ENCODE measurements around the gene MTMR10.

The MTMR10 gene

DNA sequence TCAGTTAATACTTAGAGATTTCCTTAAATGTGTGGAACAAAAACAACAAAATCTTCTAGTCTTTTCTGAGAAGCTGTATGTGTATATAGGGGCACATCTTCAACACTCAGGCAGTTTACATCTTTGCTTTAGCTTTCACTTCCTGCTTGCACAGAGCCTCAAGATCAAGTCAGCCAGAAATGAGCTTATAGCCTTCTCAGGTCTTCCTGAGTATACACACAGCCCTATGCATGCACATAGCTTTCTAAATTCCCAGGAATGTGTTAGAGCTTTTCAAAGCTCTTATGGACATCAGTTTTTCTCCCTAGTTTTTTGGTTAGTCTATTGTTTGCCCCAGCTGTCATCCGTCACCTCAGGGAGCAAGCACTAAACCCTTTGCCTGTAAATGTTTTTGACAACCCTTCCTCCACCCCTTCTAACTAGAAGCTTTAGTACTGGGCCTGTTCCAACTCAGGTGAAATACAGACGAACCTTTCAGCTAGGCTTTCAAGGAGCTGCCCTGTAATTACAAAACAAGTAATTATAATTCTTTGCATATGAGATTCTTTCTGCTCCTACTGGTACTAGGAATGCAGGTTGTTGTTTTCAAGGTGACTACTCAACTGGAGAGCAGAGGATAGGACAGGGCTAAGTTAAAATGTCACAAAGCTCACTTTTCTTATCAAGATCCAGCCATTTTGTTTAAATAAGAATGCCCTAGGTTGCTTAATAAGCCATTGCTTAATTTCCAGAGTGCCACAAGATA, 22.6 kb upstream of the MTMR10 start:
- no peak for DNase-seq

DNA sequence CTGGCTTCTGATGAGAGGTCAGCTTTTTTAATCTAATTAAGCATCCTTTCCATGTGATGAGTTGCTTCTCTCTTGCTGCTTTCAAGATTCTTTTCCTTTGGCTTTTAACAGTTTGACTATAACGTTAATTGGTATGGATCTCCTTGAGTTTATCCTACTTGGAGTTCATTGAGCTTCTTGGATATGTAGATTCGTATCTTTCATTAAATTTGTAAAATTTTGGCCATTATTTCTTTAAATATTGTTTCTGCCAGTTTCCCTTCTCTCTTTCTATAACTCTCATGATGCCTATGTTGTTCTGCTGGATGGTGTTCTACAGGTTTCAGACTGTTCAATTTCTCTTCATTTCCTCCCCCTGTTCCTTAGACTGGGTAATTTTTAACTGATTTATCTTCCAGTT, 21.0 kb upstream of the MTMR10 start:
- no peak for DNase-seq

DNA sequence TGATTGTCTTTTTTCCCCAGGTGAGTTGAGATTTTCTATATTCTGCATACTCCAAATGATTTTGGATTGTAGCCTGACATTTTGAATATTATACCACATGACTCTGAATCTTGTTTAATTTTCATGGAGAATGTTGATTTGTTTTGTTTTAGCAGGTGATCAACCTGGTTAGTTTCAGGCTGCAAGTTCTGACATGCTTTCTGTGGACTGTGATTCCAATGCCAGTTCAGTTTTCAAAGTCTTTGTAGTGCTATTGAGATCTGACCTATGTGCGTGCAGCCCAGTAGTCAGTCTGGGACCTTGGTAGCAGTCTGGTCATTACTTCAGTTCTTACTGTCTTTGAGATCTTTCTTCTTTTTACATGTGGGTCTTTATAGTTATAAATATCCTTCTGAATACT, 18.6 kb upstream of the MTMR10 start:
- DNase-seq, result no peak

GRCh38 chr15:31005660-31006059, 14.2 kb upstream of the MTMR10 start:
- DNase-seq, result no peak

DNA sequence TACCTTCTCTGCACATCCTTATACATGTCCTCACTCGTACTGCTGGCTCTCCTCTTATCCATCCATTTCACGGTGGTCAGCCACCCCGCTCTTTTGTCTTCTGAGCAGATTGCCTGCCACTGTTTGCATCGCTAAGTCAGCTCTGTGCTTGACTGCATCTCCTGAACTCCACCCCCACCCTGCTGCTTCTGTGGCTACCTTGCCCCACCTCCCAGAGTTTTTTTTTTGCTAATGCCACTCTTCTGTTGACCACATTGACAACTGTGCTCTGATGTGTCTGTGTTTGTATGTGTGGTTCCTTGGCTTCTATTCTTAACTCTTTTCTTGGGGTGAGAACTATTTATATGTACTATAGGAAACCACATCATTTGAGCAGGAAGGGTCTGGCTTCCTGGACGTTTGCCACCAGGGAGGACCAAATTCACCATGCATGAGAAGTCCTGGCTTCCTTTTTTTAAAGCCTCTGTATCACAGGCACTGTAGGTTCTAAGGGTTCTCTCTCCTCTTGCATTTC, 12.8 kb upstream of the MTMR10 start:
- DNase-seq, result no peak

DNA sequence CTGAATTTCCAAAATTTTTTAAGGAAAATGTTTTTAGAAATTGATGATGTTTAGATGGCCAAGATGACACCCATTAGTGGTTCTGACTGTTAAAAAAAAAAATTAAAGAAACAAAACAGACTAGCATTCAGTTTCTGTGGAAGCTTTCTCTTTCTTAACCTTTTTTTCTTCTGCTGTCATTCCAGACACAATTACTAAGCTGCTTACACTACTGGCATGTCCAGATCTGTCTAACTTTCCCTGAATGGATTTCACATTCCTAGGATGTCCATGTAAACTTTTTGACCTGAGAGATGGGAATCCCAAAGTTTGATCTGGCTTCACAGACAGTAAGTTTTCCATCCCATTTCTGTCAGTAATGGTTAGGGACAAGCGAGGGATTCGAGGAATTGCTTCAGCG, 10.3 kb upstream of the MTMR10 start:
- DNase-seq, result no peak

DNA sequence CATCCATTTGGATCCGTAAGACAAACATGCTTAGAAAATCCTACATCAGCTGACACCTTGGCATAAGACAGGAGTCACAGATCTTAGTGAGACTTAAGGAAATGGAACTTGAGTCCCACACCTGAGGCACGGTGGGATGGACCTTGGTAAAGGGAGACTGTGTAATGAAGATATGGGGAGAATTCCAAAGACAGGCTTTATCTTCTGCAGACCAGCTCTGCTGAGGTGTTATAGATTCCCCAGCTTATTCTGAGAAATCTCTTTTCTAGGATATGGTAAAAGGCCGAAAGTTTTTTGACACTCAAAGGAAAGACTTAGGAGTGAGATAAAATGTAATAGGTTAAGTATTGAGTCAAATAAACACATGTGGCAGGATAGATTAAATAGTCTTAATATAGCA, 8.3 kb upstream of the MTMR10 start:
- DNase-seq, result no peak

DNA sequence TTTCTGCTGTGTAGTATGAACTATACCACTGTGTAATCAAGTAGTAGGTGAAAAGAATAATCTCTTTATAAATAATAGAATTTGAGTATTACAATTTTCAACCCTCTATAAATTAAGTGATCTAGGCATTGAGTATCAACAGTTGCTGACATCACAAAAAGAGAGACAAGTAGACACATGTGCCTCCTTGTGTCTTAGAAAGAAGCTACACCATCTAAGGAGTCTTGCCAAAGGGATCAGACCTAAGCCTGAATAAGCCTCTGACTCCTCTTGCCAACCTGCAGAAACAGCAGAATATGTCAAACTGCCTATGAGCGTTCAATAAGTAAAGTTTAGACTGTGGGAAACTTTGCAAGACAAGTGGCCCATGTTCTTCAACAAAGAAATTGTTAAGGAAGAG, 5.8 kb upstream of the MTMR10 start:
- DNase-seq, result no peak

- DNase-seq, result no peak
These were observed 929 bp upstream of the MTMR10 start for GRCh38 chr15:30992249-30992864.

DNA sequence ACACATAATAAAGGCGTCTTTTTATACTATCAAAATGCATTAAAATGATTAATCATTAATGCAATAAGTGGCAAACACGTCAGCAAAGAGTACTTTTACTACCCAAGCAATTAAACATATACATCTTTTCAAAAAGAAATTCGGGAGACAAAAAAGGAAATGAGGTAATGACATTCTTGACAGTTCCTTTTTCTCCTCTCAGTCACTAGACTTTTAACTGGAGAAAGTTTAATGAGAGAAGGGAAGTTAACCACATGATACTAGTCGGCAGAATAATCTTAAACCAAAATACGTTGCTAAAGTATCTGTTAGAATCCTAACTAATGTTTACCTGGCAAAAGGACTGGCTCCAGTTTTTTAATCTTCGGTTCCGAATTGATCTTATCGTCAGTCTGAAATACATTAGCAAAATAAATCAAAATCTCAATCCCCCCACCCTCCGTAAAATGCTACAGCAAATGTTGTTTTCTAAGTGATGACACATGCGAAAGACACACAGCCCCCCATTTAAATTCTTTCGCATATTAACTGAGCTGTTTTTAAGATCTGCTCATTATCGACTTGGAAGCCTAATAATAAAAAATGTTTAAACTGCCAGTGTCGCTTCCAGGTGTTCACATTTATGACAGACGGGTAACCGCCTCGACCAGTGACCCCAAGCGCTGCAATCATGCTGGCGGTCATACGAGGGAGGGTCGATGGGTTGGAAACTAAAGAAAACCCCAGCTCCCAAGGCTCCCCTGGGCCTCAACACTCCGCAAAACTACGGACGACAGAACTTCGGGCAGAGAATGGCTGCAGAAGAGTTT, 778 bp downstream of the MTMR10 start:
- peak in 1 of 4 experiments; percentile 21 for DNase-seq

DNA sequence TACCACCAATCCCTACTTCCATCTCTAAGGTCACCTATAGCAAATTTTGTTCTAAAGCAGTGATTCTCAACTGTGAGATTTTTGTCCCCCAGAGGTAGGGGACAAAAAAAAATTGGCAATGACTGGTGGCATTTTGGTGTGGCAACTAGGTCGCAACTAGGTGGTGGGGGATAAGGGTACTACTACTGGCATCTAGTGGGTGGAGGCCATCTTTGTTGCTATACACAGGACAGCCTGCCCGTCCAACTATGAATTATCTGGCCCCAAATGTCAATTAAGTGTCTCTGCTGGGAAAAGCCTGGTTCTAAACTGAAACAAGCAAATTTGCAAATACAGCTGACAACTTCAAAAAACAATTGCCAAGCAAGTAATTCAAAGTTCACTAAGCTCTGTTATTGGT, 1.4 kb downstream of the MTMR10 start:
- no peak for DNase-seq

- DNase-seq, result no peak
These were observed 6.3 kb downstream of the MTMR10 start for GRCh38 chr15:30985081-30985531.

DNA sequence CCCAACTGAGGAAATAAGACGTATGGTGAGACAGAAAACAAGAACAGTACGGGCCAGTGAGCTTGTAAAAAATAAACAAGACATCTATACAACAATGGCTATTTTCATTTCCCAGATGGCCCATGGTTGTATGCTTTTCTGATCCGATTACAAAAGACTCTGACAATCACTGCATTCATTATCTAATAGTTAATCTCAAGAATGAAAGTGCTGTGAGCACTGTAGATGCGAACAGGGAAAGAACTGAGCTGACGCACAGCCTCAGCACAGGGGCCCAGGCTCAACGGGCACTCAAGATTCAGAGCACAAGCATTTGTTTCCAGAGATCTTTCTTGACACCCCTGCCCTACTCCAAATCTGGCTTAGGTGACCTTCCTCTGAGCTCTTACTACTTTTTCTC, 6.9 kb downstream of the MTMR10 start:
- DNase-seq, result no peak

DNA sequence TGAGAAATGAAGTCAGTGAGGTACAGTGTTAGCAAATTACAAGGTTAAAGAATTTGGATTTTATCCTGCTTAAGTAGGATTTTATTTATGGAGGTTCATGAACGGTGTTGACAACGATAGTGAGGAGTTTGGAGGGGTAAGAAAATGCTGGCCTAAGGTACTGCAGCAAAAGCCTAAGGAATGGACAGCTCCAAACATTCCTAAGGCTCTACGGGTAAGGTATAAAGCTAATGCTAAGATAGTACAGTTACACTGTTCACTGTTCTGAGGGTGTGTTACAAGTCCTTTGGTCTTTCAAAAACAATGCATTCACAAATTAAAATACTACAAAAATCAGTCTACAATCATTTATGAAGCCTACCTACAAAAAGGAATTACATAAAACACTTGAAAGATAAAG, 7.3 kb downstream of the MTMR10 start:
- DNase-seq, result no peak

DNA sequence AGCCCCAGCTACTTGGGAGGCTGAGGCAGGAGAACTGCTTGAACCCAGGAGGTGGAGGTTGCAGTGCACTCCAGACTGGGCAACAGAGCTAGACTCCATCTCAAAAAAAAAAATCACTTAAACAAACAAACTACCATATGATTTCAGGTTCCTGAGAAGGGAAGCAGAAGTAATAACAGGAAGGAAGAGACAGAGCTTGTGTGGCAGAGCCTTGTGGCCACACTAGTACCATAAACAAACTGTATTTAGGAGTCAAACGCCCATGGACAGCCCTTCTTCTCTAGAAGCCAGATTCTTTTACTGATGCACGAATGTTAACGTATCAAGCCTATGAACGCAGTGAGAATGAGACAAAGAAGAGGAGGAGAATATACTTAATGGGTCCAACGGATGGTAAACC, 12.0 kb downstream of the MTMR10 start:
- DNase-seq, result no peak

- no peak for DNase-seq
These were observed 13.1 kb downstream of the MTMR10 start for GRCh38 chr15:30978328-30978727.

GRCh38 chr15:30974112-30974511, 17.3 kb downstream of the MTMR10 start:
- DNase-seq, result no peak

DNA sequence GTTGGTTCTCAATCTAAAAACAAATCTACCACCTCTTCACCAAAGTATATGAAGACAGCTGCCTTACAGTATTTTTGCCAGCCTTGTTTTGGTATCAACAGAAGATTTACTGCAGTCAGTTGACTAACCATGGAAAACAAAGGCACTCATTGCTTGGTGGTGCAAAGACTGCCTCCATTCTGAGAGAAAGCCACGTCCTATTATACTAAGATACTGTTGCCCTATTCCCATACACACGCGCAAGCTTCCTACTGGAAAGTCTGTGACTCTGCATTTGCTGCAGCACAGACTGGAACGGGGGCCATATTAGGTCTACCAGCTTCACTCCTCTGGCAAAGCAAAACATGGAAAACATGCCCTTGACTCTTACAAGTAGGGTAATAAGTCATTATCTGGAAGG, 18.0 kb downstream of the MTMR10 start:
- DNase-seq, result no peak

- DNase-seq, result no peak
These were observed 21.7 kb downstream of the MTMR10 start for GRCh38 chr15:30969724-30970123.

DNA sequence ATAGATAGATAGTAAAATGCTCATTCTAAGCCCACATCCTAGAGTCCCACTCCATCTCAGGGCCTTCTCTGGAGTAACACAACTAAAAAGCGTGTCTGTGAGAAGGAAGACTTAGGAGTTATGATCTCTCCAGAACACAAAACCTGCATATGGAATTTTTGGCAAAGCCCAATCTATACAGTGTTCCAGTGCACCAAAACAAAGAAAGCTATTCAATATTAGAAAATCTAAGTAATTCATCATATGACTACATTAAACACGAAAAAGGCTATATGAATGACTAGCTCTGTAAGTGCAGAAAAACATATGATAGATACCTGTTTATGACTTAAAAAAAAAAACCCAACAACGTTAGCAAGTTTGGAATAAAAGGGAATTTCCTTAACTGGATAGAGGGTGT, 27.7 kb downstream of the MTMR10 start:
- no peak for DNase-seq

DNA sequence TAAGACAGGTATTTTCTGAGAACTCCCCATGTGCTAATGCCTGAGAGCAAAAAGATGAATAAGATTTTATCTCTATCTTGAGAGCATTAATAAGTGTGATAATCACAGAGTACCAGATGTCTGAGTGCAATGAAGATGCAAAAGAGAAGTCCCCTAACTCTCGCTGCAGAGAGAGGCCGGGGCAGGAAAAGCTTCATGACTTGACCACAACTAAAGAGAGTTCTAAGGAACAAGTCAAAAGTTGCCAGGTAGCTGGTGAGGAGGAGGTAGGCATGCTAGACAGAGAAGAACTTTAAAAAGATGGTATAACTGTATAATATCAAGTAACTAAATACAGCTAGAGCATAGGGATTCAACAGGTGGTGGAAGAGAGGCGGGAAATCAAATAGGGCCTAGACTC, 28.8 kb downstream of the MTMR10 start:
- no peak for DNase-seq

- DNase-seq, result no peak
These were observed 29.3 kb downstream of the MTMR10 start for GRCh38 chr15:30962079-30962478.

DNA sequence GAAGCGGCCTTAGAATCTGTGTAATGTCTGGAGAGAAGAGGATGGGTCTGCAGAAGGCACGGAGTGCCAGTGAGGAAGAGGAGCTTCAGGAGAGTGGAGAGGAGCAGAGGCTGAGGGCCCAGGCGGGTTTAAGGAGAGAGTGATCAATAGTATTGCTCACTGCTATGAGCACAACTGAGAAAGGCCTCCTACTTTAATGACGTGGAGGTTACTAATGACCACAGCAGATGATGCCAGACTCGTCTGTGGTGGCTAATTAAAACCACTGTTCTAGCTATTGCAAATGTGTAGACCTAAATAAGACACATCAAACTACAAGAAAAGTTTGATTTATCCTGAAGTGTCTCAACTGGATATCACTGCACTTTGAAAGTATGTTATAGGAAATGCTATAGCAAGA, 33.2 kb downstream of the MTMR10 start:
- DNase-seq, result no peak
